Activated CD8-positive, alpha-beta memory T cell treated with anti-CD3 and anti-CD28 coated beads, Interleukin-2, amount 50 U/mL, for 24 hours (primary cell): ENCODE results near the gene AP1G2.

Experiments used
- DNase-seq: peaks from one replicate; pipeline ENCODE4 v3.0.0-alpha.2; 2020; ENCODE audit errors: extremely low read depth

The AP1G2 gene

GRCh38 chr14:23518709-23519108, 48.9 kb downstream of the AP1G2 start:
- DNase-seq = no peak

DNA sequence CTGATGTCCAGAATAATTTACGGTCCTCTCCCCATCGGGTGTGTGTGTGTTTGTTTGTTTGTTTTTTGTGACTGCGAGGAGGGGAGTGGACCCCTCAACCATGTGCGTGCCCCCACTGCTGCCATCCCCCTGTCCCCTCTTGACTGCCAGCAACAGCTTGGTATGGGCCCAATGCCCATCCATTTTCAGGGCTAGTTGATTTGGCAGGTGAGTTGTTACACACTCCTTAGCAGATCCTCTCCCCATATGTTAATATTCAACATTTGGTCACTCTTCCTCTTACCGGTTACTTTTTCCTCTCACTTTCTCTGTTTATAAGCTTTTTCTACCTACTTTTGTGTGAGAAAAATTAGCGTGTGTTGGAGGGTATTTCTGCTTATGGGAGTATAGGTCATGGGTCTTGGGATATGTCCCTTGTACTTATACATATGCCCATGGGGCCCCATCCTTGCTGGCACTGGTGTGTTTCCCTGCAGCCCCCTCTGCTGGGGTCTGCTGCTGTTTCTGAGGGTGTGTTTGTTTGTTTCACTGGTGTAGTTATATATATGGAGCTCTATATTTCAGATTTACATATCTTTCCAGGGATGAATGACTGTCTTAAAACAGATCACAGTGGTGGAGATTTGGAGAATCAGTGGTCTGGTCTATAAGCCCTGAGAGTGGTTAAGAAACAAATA, 49.8 kb downstream of the AP1G2 start:
- DNase-seq = no peak

DNA sequence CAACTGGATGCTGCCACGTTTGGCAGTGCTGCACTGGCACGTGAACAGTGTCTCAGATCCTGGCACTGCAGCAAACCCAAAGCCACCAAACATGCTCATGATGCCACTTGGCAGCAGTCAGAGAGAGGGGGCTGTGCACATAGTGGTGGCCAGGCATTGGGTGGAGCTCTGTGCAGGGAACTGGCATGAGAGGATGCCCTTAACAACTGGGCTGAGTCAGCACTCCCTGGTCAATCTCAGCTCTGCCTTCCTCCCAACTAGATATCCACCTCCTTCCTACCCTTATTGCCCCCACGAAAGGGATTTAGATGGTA, 53.0 kb downstream of the AP1G2 start:
- DNase-seq = no peak

DNA sequence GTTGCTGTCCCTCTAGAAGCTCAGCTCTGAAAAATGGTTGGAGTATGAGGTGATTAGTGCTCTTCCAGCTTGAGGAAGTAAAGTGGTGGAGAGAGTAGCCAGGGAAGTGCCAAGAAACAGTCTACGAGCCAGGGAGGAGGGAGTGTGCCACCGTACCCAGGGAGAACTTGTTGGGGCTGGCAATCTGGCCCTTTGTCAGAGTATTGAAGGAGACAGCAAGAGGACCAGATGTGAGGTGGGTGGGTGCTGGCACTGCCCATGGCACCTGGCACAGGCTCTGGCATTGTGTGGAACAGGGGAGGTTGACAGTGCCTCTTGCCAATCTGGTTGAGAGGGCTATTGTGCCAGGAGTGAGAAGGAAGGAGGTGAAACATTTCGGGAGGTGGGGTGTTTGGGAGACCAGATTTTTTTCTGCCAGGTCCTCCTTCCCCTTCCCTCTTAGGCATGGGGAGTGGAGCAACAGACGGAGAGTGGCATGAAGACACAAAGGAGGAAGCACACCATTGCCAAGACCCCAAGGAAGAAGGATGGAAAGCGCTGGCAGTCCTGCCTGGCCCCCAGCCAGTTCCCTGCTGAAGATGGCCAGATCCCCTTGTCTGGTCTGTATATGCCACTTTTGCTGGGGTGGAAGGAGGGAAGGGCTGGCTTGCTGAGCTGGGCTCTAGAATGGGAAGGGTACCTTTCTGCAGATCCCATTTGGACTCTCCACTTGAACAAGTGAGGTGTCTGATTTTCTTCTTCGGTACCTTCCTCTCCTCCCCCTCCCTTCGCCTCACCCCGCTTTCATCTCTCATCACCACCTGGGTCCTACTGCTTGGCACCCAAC, 53.6 kb downstream of the AP1G2 start:
- no peak for DNase-seq

DNA sequence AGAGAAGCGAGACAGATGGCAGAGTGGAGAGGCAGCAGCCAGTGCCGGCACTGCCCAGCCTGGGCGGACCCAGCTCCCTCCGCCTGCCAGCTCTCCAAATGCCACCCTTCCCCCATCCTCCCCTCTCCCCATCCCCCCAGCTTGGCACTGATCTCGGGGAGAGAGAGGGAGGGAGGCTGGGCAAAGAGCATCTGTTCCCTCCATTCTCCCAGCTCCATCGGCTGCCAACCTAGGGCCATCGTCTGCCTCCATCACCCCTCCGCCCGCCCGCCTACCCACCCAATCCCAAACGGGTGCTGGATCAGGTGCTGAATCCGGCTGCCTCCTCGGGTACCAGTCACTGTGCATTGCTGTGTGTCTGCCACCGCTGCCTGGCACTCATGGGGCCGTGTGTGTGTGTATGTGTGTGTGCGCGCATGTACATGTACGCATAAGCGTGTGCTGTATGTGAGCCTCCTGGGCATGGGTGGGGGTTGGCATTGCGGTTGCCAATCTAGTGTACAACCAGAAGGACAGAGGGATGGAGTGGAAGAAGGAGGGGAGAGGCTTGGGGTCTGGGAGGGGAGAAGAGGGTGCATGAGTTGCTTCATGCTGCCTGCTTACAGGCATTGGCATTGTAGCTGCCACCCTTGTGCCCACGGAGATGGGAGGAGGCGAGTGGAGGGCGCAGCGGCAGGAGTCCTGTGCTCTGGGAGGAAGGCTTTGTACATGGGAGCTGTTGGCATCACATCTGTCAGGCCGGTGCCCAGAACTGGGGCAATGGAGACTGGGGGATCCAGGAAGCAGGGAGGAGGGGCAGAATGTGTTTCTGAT, 54.4 kb downstream of the AP1G2 start:
- no peak for DNase-seq

DNA sequence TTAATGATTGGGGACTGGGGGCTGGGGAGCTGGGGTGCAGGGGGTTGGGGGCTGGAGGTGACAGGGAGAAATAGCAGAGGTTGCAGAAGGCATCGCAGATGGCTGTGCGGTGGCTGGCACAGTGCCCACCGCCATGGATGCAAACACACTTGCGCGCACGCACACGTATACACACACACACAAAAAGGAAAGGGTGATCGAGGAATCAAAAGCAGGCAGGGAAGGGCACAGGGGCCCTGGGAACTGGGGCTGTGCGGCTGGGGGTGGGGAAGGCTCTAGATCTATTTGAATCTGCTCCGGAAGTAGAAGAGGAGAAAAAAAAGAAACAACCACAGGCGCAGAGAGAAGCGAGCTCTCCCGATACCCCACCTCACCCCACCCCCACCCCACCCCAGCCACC, 55.4 kb downstream of the AP1G2 start:
- DNase-seq = no peak
